ENCODE data around the gene CDKN1A. TPM values are rescaled to one million over a fixed set of nuclear protein-coding genes. Genes with fewer than 3 reads are reported as not detected.

The CDKN1A gene
- 168 to 258 TPM (median 214 TPM) in 5 replicates for total RNA-seq (2022; extraction: Qiagen RNA extraction; ENCODE audit: low read depth)

DNA sequence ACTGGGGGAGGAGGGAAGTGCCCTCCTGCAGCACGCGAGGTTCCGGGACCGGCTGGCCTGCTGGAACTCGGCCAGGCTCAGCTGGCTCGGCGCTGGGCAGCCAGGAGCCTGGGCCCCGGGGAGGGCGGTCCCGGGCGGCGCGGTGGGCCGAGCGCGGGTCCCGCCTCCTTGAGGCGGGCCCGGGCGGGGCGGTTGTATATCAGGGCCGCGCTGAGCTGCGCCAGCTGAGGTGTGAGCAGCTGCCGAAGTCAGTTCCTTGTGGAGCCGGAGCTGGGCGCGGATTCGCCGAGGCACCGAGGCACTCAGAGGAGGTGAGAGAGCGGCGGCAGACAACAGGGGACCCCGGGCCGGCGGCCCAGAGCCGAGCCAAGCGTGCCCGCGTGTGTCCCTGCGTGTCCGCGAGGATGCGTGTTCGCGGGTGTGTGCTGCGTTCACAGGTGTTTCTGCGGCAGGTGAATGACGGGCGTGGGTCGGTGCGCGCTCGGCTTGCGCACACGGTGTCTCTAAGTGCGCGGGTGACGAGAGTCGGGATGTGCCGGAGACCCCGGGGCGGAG, at the start of gene CDKN1A:
CDKN1A (plus strand) TSS at position 227 of the 555 bp plus-strand sequence. CDS start 5,388 bp downstream, outside the sequence.

DNA sequence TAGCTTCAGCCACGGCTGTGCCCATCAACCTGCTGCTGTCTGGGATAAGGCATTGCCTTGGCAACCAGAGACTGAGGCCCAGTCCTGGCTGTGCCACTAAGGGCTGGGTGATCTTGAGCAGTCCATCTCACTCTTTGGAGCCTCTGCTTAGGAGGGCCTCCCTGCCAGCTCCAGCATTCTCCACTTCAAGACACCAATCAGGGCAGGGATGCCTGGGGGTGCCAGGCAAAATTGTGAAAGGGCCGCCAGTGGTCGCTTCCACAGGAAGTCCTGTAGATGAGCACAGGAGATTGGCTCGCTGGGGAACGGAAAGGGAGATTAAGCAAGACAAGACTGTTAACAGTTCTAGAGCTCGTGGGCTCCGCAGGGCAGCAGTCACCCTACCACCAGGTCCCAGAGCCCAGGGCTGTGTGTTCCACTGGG, 19.0 kb downstream of the CDKN1A start, which contains the start of gene RAB44:
RAB44 (plus strand) TSS at position 346 of the 423 bp plus-strand sequence. CDS start 6,410 bp downstream, outside the sequence.

Other genes starting within 250 kb of the CDKN1A start
- not detected in 5 replicates for gene PXT1, start 235.9 kb upstream of the CDKN1A start, total RNA-seq (2022; extraction: Qiagen RNA extraction; ENCODE audit: low read depth)
- 19.1 to 25.1 TPM (median 21.7 TPM) in 5 replicates for gene KCTD20, start 235.7 kb upstream of the CDKN1A start, total RNA-seq (2022; extraction: Qiagen RNA extraction; ENCODE audit: low read depth)
- gene STK38, start 131.2 kb upstream of the CDKN1A start, total RNA-seq (2022; extraction: Qiagen RNA extraction; ENCODE audit: low read depth), result 12.9 to 21.3 TPM (median 20.4 TPM) in 5 replicates
- 480 to 624 TPM (median 513 TPM) in 5 replicates for gene SRSF3, start 84.4 kb upstream of the CDKN1A start, total RNA-seq (2022; extraction: Qiagen RNA extraction; ENCODE audit: low read depth)
- 0.02 to 0.05 TPM (median 0.03 TPM) in 3 of 5 replicates, not detected in the others for gene RAB44, start 19.1 kb downstream of the CDKN1A start, total RNA-seq (2022; extraction: Qiagen RNA extraction; ENCODE audit: low read depth)
- gene CPNE5, start 160.7 kb downstream of the CDKN1A start, total RNA-seq (2022; extraction: Qiagen RNA extraction; ENCODE audit: low read depth), result 0.06 to 0.15 TPM (median 0.11 TPM) in 5 replicates
- 44.9 to 48.6 TPM (median 45.8 TPM) in 5 replicates for gene PPIL1, start 196.1 kb downstream of the CDKN1A start, total RNA-seq (2022; extraction: Qiagen RNA extraction; ENCODE audit: low read depth)
- 15.5 to 20.5 TPM (median 18.5 TPM) in 5 replicates for gene C6orf89, start 207.2 kb downstream of the CDKN1A start, total RNA-seq (2022; extraction: Qiagen RNA extraction; ENCODE audit: low read depth)